HepG2 (cell line): ENCODE data around the gene PPP1R9B. TPM values are rescaled to one million over a fixed set of nuclear protein-coding genes. Genes with fewer than 3 reads are reported as not detected.
A peak's percentile ranks its signal among the peaks of the same experiment; 100 is the strongest.

Experiments used
- BHLHE40 ChIP-seq: IDR thresholded peaks from 2 replicates; pipeline ENCODE4 v1.6.1; 2011; ENCODE audit warnings: low read length, improper control_type of control experiment
- CEBPG ChIP-seq: IDR thresholded peaks from 2 replicates; pipeline ENCODE4 v1.6.1; 2016
- CHCHD3 ChIP-seq: sonication (generic); formaldehyde crosslinking; IDR thresholded peaks from 2 replicates; pipeline ENCODE4 v1.8.0; 2022; ENCODE audit warnings: mild to moderate bottlenecking, missing genetic modification reagents, moderate library complexity
- CHD4 ChIP-seq: fragments of 200-600 bp; sonication (generic); IDR thresholded peaks from 2 replicates; pipeline ENCODE4 v1.7.0; 2017; ENCODE audit warnings: mild to moderate bottlenecking, low read length, borderline replicate concordance
- DNMT3B ChIP-seq: conservative IDR thresholded peaks from 2 replicates; pipeline ENCODE4 v1.6.1; 2016; ENCODE audit warnings: missing biosample characterization, control low read depth
- EED ChIP-seq: sonication (generic); formaldehyde crosslinking; IDR thresholded peaks from 2 replicates; pipeline ENCODE4 v1.5.0; 2020; ENCODE audit warnings: mild to moderate bottlenecking, missing genetic modification reagents
- HES4 ChIP-seq: sonication (generic); formaldehyde crosslinking; IDR thresholded peaks from 2 replicates; pipeline ENCODE4 v1.9.0; 2021; ENCODE audit warnings: mild to moderate bottlenecking, missing genetic modification reagents, borderline replicate concordance
- HNRNPH1 ChIP-seq: fragments of 200-400 bp; formaldehyde crosslinking; optimal IDR thresholded peaks from 2 replicates; pipeline ENCODE3; 2017; ENCODE audit warnings: mild to moderate bottlenecking, low read depth, low read length
- HNRNPUL1 ChIP-seq: fragments of 200-400 bp; formaldehyde crosslinking; IDR thresholded peaks from 2 replicates; pipeline ENCODE4 v1.6.1; 2017; ENCODE audit warnings: low read depth, mild to moderate bottlenecking, low read length, moderate library complexity
- KDM5A ChIP-seq: fragments of 200-600 bp; sonication (generic); IDR thresholded peaks from 2 replicates; pipeline ENCODE4 v1.7.0; 2018; ENCODE audit warnings: antibody characterized with exemption, mild to moderate bottlenecking, low read length, borderline replicate concordance
- MBNL3 ChIP-seq: fragments of 250-450 bp; sonication (Bioruptor Pico); conservative IDR thresholded peaks from 2 replicates; pipeline ENCODE4 v1.8.0; 2022; ENCODE audit warnings: mild to moderate bottlenecking, inconsistent platforms
- NAIF1 ChIP-seq: sonication (generic); formaldehyde crosslinking; IDR thresholded peaks from 2 replicates; pipeline ENCODE4 v1.5.0; 2020; ENCODE audit warnings: mild to moderate bottlenecking, missing genetic modification reagents, borderline replicate concordance
- NCOA5 ChIP-seq: sonication (generic); formaldehyde crosslinking; IDR thresholded peaks from 2 replicates; pipeline ENCODE4 v1.4.0; 2020; ENCODE audit warnings: missing genetic modification reagents
- NFATC3 ChIP-seq: sonication (generic); formaldehyde crosslinking; IDR thresholded peaks from 2 replicates; pipeline ENCODE4 v1.5.1; 2020; ENCODE audit warnings: mild to moderate bottlenecking, missing genetic modification reagents
- RXRA ChIP-seq: sonication (generic); formaldehyde crosslinking; IDR thresholded peaks from 2 replicates; pipeline ENCODE4 v1.5.1; 2020; ENCODE audit warnings: missing genetic modification reagents
- RXRB ChIP-seq: IDR thresholded peaks from 2 replicates; pipeline ENCODE4 v1.6.1; 2016; ENCODE audit warnings: borderline replicate concordance, missing genetic modification reagents, missing compliant biosample characterization
- TBX3 ChIP-seq: fragments of 450-650 bp; IDR thresholded peaks from 2 replicates; pipeline ENCODE4 v1.6.1; 2017; ENCODE audit warnings: antibody characterized with exemption, mild to moderate bottlenecking, inconsistent platforms, borderline replicate concordance
- ZFP37 ChIP-seq: sonication (generic); formaldehyde crosslinking; IDR thresholded peaks from 2 replicates; pipeline ENCODE4 v1.4.0; 2020; ENCODE audit warnings: missing genetic modification reagents, borderline replicate concordance
- ZNF326 ChIP-seq: sonication (generic); formaldehyde crosslinking; IDR thresholded peaks from 2 replicates; pipeline ENCODE4 v1.4.0; 2020; ENCODE audit warnings: missing genetic modification reagents, borderline replicate concordance
- ZNF441 ChIP-seq: sonication (generic); formaldehyde crosslinking; IDR thresholded peaks from 2 replicates; pipeline ENCODE4 v1.7.0; 2021; ENCODE audit warnings: missing genetic modification reagents, borderline replicate concordance
- ZNF557 ChIP-seq: sonication (generic); formaldehyde crosslinking; IDR thresholded peaks from 2 replicates; pipeline ENCODE4 v1.4.0; 2020; ENCODE audit warnings: missing genetic modification reagents
- ZNF570 ChIP-seq: sonication (generic); formaldehyde crosslinking; IDR thresholded peaks from 2 replicates; pipeline ENCODE4 v1.4.0; 2020; ENCODE audit warnings: mild to moderate bottlenecking, missing genetic modification reagents, borderline replicate concordance
- ZNF577 ChIP-seq: sonication (generic); formaldehyde crosslinking; IDR thresholded peaks from 2 replicates; pipeline ENCODE4 v1.4.0; 2020; ENCODE audit warnings: mild to moderate bottlenecking, low read depth, missing genetic modification reagents, borderline replicate concordance
- ZNF605 ChIP-seq: sonication (generic); formaldehyde crosslinking; IDR thresholded peaks from 2 replicates; pipeline ENCODE4 v1.8.0; 2022; ENCODE audit warnings: mild to moderate bottlenecking, missing genetic modification reagents
- polyA plus RNA-seq, 8 experiments: library from polyadenylated mRNA; depleted of rRNA in 3 of 8; stranded (reverse) in 7 of 8; unstranded in 1 of 8; fragments of >200 nt; fragmentation: Illumina TruSeq in 4 of 8; extraction: Trizol in 4 of 8; gene quantifications; 2 replicates each; pipeline versions ENCODE4 v1.2.1 to v1.2.3, GENCODE V29; 2011 to 2016; ENCODE audit warnings: low read depth in 4 of 8, missing spikeins in 1 of 8, mixed read lengths in 1 of 8; ENCODE audit not compliant: insufficient read depth in 1 of 8
- total RNA-seq, 5 experiments: library from RNA; depleted of rRNA; stranded (reverse); fragments of >200 nt; fragmentation: Illumina TruSeq; extraction: Trizol; gene quantifications; 2 replicates each; pipeline ENCODE4 v1.2.3, GENCODE V29; 2016; ENCODE audit warnings: low read depth in 1 of 5
- TF ChIP-seq, protein P1 (sequence below): sonication (generic); formaldehyde crosslinking; IDR thresholded peaks from 2 replicates; pipeline ENCODE4 v1.4.0; 2020; ENCODE audit warnings: mild to moderate bottlenecking, missing genetic modification reagents
- TF ChIP-seq, protein P2 (sequence below), 2 experiments: fragments of 450-650 bp in 1 of 2; sonication (generic) in 1 of 2; formaldehyde crosslinking; IDR thresholded peaks; 2 replicates each; pipeline versions ENCODE4 v1.5.0 to v1.8.0; 2020 to 2022; ENCODE audit warnings: mild to moderate bottlenecking in 1 of 2, missing genetic modification reagents in 1 of 2

The PPP1R9B gene
- total and polyA plus RNA-seq, 2 of the 13 experiments (the other 11 are each of a cell fraction or from before 2014, with no cell fraction given): 9.4 to 15.8 TPM

DNA sequence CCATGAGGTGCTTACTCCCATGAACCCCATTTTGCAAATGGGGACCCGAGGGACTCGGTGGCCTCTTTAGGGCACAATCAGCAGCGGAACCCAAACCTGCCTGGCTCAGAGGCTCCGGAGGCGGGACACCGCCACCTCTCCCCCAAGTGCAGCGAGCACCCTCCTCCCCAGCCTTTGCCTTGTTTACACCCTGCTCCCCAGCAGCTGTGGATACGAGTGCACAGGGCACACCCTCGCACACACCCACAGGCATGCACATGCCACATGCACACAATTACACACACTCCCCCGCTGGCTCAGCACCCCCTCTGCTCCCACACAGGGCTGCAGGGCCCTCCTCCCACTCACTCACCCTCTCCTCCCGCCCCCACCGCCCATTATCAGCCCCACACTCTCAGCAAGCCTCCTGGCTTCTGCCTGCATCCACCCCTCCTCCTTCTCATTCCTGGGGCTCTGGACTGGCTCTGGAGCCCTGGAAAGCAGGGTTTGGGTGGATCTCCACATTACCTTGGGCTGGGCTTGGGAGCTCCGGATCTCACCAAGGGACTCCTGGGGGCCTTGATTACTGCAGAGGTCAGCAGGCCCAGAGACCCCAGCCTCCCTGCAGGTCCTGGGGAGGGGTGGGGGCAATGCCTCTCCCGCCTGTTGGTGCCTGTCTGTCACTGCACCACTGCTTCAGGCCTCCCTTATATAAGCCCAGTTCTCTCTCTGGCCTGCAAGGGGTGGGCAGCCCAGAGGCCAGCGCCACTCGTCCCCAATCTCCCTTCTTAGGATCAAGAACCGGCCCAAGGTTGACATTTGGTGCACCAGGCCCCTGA lies 48.9 kb downstream of the PPP1R9B start (continued):
- TF ChIP-seq ZNF577 (no peak), TBX3 (0 out of 2 replicates have a peak, but pooled peaks have one; percentile 28), NCOA5 (no peak), BHLHE40 (peak; percentile 27; the same call in 1 of the 2 replicates), CEBPG (CRISPR knock-in tag) (no peak), HNRNPH1 (no peak), ZNF557 (CRISPR knock-in tag) (no peak), NFATC3 (CRISPR knock-in tag) (no peak), MBNL3 (no peak), ZNF570 (CRISPR knock-in tag) (no peak), KDM5A (no peak), ZNF326 (no peak), HES4 (CRISPR knock-in tag) (0 out of 2 replicates have a peak, but pooled peaks have one; percentile 20), ZFP37 (CRISPR knock-in tag) (no peak), DNMT3B (CRISPR knock-in tag) (0 out of 2 replicates have a peak, but pooled peaks have one; percentile 45), RXRA (CRISPR knock-in tag) (no peak), ZNF605 (CRISPR knock-in tag) (no peak), CHD4 (no peak), ZNF441 (CRISPR knock-in tag) (no peak), CHCHD3 (CRISPR knock-in tag) (peak; percentile 78; the same call in 1 of the 2 replicates), HNRNPUL1 (no peak), EED (0 out of 2 replicates have a peak, but pooled peaks have one; percentile 27), RXRB (CRISPR knock-in tag) (peak; percentile 50; the same call in 1 of the 2 replicates), NAIF1 (CRISPR knock-in tag) (no peak)
- TF ChIP-seq, protein P1, sequence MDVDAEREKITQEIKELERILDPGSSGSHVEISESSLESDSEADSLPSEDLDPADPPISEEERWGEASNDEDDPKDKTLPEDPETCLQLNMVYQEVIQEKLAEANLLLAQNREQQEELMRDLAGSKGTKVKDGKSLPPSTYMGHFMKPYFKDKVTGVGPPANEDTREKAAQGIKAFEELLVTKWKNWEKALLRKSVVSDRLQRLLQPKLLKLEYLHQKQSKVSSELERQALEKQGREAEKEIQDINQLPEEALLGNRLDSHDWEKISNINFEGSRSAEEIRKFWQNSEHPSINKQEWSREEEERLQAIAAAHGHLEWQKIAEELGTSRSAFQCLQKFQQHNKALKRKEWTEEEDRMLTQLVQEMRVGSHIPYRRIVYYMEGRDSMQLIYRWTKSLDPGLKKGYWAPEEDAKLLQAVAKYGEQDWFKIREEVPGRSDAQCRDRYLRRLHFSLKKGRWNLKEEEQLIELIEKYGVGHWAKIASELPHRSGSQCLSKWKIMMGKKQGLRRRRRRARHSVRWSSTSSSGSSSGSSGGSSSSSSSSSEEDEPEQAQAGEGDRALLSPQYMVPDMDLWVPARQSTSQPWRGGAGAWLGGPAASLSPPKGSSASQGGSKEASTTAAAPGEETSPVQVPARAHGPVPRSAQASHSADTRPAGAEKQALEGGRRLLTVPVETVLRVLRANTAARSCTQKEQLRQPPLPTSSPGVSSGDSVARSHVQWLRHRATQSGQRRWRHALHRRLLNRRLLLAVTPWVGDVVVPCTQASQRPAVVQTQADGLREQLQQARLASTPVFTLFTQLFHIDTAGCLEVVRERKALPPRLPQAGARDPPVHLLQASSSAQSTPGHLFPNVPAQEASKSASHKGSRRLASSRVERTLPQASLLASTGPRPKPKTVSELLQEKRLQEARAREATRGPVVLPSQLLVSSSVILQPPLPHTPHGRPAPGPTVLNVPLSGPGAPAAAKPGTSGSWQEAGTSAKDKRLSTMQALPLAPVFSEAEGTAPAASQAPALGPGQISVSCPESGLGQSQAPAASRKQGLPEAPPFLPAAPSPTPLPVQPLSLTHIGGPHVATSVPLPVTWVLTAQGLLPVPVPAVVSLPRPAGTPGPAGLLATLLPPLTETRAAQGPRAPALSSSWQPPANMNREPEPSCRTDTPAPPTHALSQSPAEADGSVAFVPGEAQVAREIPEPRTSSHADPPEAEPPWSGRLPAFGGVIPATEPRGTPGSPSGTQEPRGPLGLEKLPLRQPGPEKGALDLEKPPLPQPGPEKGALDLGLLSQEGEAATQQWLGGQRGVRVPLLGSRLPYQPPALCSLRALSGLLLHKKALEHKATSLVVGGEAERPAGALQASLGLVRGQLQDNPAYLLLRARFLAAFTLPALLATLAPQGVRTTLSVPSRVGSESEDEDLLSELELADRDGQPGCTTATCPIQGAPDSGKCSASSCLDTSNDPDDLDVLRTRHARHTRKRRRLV (CRISPR knock-in tag): 0 out of 2 replicates have a peak, but pooled peaks have one; percentile 37
- TF ChIP-seq, protein P2, sequence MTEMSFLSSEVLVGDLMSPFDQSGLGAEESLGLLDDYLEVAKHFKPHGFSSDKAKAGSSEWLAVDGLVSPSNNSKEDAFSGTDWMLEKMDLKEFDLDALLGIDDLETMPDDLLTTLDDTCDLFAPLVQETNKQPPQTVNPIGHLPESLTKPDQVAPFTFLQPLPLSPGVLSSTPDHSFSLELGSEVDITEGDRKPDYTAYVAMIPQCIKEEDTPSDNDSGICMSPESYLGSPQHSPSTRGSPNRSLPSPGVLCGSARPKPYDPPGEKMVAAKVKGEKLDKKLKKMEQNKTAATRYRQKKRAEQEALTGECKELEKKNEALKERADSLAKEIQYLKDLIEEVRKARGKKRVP (CRISPR knock-in tag; IDR thresholded peaks at IDR 0.05): no peak
